GM12873 (cell line): ENCODE results near the gene FARP1.

ENCODE experiments used
- CTCF ChIP-seq: IDR thresholded peaks from 2 replicates; pipeline ENCODE4 v1.5.1; 2012; ENCODE audit warnings: low read depth, mild to moderate bottlenecking, moderate library complexity, low read length, control low read depth; ENCODE audit not compliant: insufficient read depth; ENCODE audit errors: missing control alignments

FARP1 gene

GRCh38 chr13:98254513-98254912 lies 111.6 kb downstream of the FARP1 start:
- TF ChIP-seq CTCF = no peak

- no peak for TF ChIP-seq CTCF
These were observed 115.3 kb downstream of the FARP1 start for GRCh38 chr13:98258226-98258625.

GRCh38 chr13:98260357-98261164 lies 117.7 kb downstream of the FARP1 start:
- TF ChIP-seq CTCF = no peak

GRCh38 chr13:98261165-98261702 lies 118.3 kb downstream of the FARP1 start:
- TF ChIP-seq CTCF = no peak

GRCh38 chr13:98262292-98262691 lies 119.4 kb downstream of the FARP1 start:
- TF ChIP-seq CTCF = no peak

GRCh38 chr13:98263841-98264240 lies 120.9 kb downstream of the FARP1 start:
- no peak for TF ChIP-seq CTCF

GRCh38 chr13:98264877-98265276 lies 122.0 kb downstream of the FARP1 start:
- no peak for TF ChIP-seq CTCF
